Measurements from ENCODE around the gene MAPRE2. TPM values are rescaled to one million over a fixed set of nuclear protein-coding genes. Genes with fewer than 3 reads are reported as not detected.

Gene MAPRE2
- total RNA-seq, 1 experiment from 2014 or later: 16.4 TPM

GRCh38 chr18:35172009-35172408 is 130.8 kb downstream of the MAPRE2 start:
- CTCF ChIA-PET: no interaction called here
- no peaks in the 10 kb centered on the region for H3K36me3 ChIP-seq (ENCODE audit: insufficient read depth, low read length, poor library complexity, severe bottlenecking)
- H3K9me3 ChIP-seq (ENCODE audit: low read depth, low read length, poor library complexity, severe bottlenecking): no peaks in the 10 kb centered on the region
- no peak overlapping the region for H3K4me3 ChIP-seq (ENCODE audit: low read depth, low read length, poor library complexity, severe bottlenecking)
- H3K27ac ChIP-seq (ENCODE audit: low read depth, low read length, poor library complexity, severe bottlenecking): no peak overlapping the region
- H3K4me1 ChIP-seq (ENCODE audit: insufficient read depth, low read length, poor library complexity, severe bottlenecking): no peaks in the 10 kb centered on the region
- TF ChIP-seq EZH2 (IDR thresholded peaks at IDR 0.05; ENCODE audit: borderline replicate concordance, low read depth, low read length, poor library complexity, severe bottlenecking): no peak
- TF ChIP-seq CTCF (conservative IDR thresholded peaks at IDR 0.05; ENCODE audit: low read depth, low read length): no peak
- no peak for DNase-seq (ENCODE audit: low spot score)
- POLR2A ChIA-PET (ENCODE audit: low non-redundant PET): no interaction called here
- intact Hi-C loops (cut with micrococcal nuclease; ENCODE audit: unreplicated experiment): no loop called here
- no peaks in the 10 kb centered on the region for H3K27me3 ChIP-seq (replicated peaks; ENCODE audit: insufficient read depth, low read depth, low read length, poor library complexity)
- BruUV-seq (replicated peaks): no TSS peak

- ChIA-PET CTCF (no interaction called here), POLR2A (ENCODE audit: low non-redundant PET) (no interaction called here)
- Histone ChIP-seq H3K27me3 (replicated peaks; ENCODE audit: insufficient read depth, low read depth, low read length, poor library complexity) (no peaks in the 10 kb centered on the region), H3K27ac (ENCODE audit: low read depth, low read length, poor library complexity, severe bottlenecking) (no peak overlapping the region), H3K4me3 (ENCODE audit: low read depth, low read length, poor library complexity, severe bottlenecking) (no peak overlapping the region), H3K9me3 (ENCODE audit: low read depth, low read length, poor library complexity, severe bottlenecking) (no peaks in the 10 kb centered on the region), H3K36me3 (ENCODE audit: insufficient read depth, low read length, poor library complexity, severe bottlenecking) (no peaks in the 10 kb centered on the region), H3K4me1 (ENCODE audit: insufficient read depth, low read length, poor library complexity, severe bottlenecking) (no peaks in the 10 kb centered on the region)
- intact Hi-C loops (cut with micrococcal nuclease; ENCODE audit: unreplicated experiment): no loop called here
- no TSS peak for BruUV-seq (replicated peaks)
- no peak for DNase-seq (ENCODE audit: low spot score)
- TF ChIP-seq CTCF (conservative IDR thresholded peaks at IDR 0.05; ENCODE audit: low read depth, low read length): no peak
- TF ChIP-seq EZH2 (IDR thresholded peaks at IDR 0.05; ENCODE audit: borderline replicate concordance, low read depth, low read length, poor library complexity, severe bottlenecking): no peak
Measured at GRCh38 chr18:35172451-35173035, 131.3 kb downstream of the MAPRE2 start.

GRCh38 chr18:35174093-35174731 is 133.0 kb downstream of the MAPRE2 start:
- CTCF ChIA-PET: no interaction called here
- POLR2A ChIA-PET (ENCODE audit: low non-redundant PET): no interaction called here
- no peaks in the 10 kb centered on the region for H3K4me1 ChIP-seq (ENCODE audit: insufficient read depth, low read length, poor library complexity, severe bottlenecking)
- BruUV-seq (replicated peaks): no TSS peak
- H3K36me3 ChIP-seq (ENCODE audit: insufficient read depth, low read length, poor library complexity, severe bottlenecking): no peaks in the 10 kb centered on the region
- TF ChIP-seq EZH2 (IDR thresholded peaks at IDR 0.05; ENCODE audit: borderline replicate concordance, low read depth, low read length, poor library complexity, severe bottlenecking) (no peak), CTCF (conservative IDR thresholded peaks at IDR 0.05; ENCODE audit: low read depth, low read length) (no peak)
- no peaks in the 10 kb centered on the region for H3K27me3 ChIP-seq (replicated peaks; ENCODE audit: insufficient read depth, low read depth, low read length, poor library complexity)
- intact Hi-C loops (cut with micrococcal nuclease; ENCODE audit: unreplicated experiment): no loop called here
- no peak for DNase-seq (ENCODE audit: low spot score)
- no peak overlapping the region for H3K4me3 ChIP-seq (ENCODE audit: low read depth, low read length, poor library complexity, severe bottlenecking)
- H3K9me3 ChIP-seq (ENCODE audit: low read depth, low read length, poor library complexity, severe bottlenecking): no peaks in the 10 kb centered on the region
- no peak overlapping the region for H3K27ac ChIP-seq (ENCODE audit: low read depth, low read length, poor library complexity, severe bottlenecking)
